Daoy (cell line): ENCODE results near the gene STK32A. TPM values are rescaled to one million over a fixed set of nuclear protein-coding genes. Genes with fewer than 3 reads are reported as not detected.

Experiments
- DNase-seq: peaks from one replicate; pipeline ENCODE4 v3.0.0-alpha.2; 2015; ENCODE audit warnings: low read depth
- total RNA-seq: library from RNA; depleted of rRNA; stranded (reverse); fragments of >200 nt; shearing (Covaris generic); gene quantifications from 2 replicates; pipeline ENCODE4 v1.2.3, GENCODE V29; 2014

The STK32A gene
- total RNA-seq, 1 experiment from 2014 or later = 2.1 TPM

DNA sequence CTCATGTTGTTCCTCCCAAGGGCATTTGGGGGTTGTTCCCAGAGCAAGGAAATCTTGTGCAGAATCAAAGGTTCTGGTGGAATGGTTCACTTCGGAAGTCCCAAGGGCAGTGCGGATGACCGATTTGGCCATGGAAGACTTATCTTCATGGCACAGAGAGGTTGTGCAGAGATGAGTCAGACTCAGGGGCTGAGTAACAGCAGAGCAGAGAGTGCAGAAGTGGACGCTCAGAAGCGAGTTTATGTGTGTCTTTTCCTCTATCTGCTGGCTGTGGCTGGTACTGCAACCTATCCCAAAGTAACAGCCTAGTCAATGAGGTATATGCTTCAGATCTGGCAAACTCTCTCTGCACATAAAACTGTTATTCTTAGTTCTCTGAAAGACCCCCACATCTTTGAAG is 157.0 kb downstream of the STK32A start:
- DNase-seq = peak; percentile 86

DNA sequence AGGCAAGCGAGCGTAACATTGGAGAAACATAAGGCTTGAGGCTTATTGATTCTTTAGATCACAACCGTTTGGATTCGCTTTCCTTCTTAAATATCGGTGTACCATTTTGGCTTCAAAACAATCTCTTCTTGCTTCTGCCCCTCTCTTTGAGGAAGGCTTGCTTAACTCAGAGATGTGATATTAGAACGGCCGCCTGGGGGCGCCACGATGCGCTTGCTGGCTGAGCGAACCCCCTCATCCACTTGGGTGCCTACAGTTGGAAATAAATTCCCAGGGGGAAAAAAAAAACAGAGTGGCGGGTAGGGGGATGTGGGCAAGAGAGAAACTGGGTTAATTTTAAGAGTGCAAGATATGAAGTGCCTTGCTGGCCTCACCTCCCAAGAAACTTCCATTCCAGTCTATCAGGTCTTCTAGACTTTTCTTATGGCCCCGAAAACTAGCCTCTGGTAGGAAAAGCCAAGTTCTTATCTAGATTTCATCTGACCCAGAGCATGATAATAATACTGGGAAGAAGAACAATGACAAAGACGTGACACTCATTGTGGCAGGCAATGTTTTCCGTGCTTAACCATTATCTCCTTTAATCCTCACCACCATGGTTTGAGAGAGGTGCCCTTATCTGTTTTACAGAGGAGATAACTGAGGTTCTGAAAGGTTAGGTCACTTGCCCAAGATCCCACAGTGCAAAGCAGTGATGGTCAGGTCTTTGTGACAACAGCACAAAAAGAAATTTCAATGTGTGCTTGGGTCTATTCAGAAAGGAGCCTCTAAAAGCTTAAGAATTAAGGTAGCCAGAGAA is 159.2 kb downstream of the STK32A start:
- DNase-seq = no peak

GRCh38 chr5:147396070-147396823 is 161.4 kb downstream of the STK32A start:
- no peak for DNase-seq

- DNase-seq = no peak
These were observed 162.8 kb downstream of the STK32A start for GRCh38 chr5:147397616-147398015.

GRCh38 chr5:147398860-147399259 is 164.0 kb downstream of the STK32A start:
- no peak for DNase-seq

- no peak for DNase-seq
These were observed 165.4 kb downstream of the STK32A start for GRCh38 chr5:147400126-147400809.

- DNase-seq = no peak
These were observed 166.1 kb downstream of the STK32A start for GRCh38 chr5:147400881-147401280.

- DNase-seq = peak; percentile 94
These were observed 169.1 kb downstream of the STK32A start for GRCh38 chr5:147403651-147404640.

DNA sequence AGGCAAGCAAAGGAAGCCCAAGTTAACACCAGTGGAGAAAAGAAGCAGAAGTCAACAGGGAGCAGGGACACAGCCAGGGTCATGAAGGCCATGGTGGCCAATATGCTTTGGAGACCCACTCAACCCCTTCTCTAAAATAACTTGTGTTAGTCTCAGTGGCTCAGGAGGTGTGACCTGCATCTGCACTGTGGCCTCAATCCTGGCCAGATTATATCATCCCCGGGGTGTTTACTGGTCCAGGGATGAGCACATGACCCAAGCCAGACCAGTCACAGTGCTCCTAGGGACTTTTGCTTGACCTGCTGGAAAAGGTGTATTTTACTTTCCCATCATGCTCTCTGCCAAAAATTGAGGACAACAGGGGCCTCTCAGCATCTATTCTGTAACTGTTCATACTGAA is 169.9 kb downstream of the STK32A start:
- DNase-seq = no peak

DNA sequence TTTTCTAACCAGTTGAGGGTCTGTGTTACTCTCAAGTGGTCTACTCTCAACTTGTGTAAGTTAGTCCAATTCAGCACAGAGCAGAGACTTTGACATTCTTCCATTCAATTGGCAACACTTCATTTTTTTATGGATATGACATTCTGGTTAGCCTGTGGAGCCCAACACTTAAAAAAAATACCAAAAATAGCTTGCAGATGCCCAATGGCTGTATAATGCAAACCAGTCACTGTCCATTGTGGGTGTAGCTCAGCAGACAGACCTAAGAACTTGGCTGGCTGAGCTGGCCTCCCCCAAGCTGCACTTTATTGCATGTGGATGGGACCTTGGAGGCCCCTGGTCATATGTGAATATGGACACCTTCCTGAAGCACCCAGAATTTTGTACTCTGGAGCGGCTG is 171.8 kb downstream of the STK32A start:
- no peak for DNase-seq

GRCh38 chr5:147407094-147407681 is 172.4 kb downstream of the STK32A start:
- peak; percentile 44 for DNase-seq

GRCh38 chr5:147408980-147409379 is 174.2 kb downstream of the STK32A start:
- no peak for DNase-seq

DNA sequence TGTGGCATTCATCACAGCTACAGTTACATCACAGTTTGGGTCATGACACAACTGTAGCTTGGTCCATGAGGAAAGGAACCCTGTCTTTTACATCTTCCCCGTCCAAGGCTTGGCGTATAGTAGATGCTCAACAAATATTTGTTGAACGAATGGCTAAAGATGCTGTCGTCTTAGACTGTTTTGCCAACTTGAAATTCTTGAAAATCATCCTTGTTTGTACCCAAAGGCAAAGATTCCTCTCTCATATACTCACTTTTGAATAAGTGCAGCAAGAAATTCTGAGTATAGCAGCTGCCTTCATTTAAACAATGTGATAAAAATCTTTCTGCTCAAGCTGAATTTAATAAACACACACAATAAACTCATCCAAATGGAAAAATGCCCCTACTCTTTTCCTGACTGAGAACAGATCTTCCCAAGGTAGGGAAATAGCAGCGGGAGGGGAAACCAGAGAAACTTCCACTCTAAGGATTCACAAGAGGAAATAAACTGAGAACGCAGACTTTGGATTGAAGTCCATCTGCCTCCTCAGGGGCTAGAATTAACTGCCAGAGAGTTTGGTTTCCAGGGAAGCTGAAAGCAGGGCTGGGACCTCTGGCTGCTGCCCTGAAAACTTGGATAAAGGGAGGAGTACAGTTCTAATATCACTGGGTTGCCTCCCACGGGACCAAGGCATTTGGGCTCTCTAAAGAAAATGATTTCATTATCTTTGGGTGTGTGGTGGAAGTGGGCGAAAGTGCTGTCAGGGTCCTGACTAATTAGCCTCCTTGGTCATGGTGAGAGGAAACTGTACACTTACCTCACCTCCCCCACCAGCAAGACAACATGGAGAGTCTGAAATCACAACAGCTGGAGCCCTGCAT is 175.9 kb downstream of the STK32A start:
- DNase-seq = no peak

- DNase-seq = no peak
These were observed 176.8 kb downstream of the STK32A start for GRCh38 chr5:147411359-147412319.

- DNase-seq = no peak
These were observed 177.7 kb downstream of the STK32A start for GRCh38 chr5:147412561-147412960.

DNA sequence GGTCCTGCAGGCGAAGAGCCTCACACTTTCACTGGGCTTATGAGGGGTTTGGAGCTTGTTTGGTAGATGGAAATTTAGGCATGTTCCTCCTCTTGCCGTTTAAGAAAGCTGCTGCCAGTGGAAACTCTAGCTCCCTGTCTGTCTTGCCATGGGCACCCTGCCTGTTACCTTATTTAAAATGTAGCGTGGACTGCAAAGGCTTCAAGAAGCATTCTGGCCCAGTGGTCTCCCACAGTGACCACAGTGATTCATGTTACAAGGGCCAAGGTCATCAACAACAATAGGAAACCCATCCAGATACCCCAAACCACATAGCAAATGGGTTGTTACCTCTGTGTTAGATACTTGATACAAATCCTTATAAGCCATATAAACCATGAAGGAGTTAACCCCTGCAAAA is 178.4 kb downstream of the STK32A start:
- DNase-seq = no peak

DNA sequence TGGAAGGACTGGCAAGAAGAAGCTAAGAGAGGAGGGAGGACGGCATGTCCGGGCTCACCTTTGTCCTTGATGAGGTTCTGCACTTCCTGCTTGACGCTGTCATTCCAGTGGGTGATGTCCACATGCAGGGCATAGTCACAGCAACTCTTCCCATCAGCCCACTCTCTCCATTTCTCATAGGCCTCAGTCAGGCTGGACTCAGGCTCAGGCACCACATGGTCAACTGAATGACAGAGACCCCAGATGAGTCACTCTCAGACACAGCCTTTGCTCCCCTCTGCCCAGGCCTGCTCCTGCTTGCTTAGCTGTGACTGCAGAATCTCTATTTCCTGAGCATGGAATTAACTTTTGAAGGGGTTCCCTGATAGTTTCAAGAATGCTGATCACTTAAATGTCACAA is 180.8 kb downstream of the STK32A start:
- no peak for DNase-seq

DNA sequence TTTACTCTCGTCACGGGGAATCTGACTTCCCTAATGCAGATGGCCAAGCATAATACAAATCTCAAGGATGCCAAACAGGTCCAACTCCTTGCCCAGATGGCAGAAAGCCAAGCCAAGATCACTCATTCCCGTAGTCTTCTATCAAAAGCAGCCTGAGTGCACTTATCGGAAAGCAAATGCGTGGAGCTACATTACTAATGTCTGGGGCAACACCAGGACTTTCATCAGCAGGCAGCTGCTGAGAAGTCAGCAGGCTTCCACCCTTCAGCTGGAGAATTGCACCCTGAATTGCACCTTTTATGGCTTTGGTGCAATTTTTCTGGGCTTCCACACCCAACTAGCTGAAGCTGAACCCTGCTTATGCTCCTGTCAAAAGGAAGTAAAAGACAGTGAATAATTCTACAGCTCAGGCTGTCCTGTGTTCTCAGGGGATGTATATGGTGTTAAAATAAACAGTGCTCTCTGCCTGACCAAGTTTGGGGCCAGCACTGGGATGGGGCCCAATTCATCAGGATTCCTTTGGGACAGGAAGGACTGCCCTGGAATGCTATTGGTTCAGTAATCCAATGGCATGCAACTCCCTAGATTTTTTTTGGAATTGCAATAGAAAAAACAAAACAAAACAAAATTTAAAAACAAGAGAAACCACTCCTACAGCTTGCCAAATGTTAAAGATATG is 182.4 kb downstream of the STK32A start:
- DNase-seq = peak; percentile 42
